Testis (tissue), 3 donors: Measurements from ENCODE around the gene CADM1. TPM values are rescaled to one million over a fixed set of nuclear protein-coding genes. Genes with fewer than 3 reads are reported as not detected.

Experiments
- DNase-seq: peaks from one replicate; pipeline ENCODE4 v3.0.0-alpha.2; 2019
- H3K27ac ChIP-seq, 2 donors: fragments of 200-600 bp; sonication (generic); one replicate each; pipeline ENCODE4 v1.5.1; 2019
- H3K27me3 ChIP-seq: fragments of 200-600 bp; sonication (generic); one replicate; pipeline ENCODE4 v1.5.1; 2019
- H3K36me3 ChIP-seq: fragments of 200-600 bp; sonication (generic); one replicate; pipeline ENCODE4 v1.5.1; 2017; ENCODE audit warnings: low read depth; ENCODE audit errors: missing control alignments
- H3K4me1 ChIP-seq: fragments of 200-600 bp; sonication (generic); one replicate; pipeline ENCODE4 v1.5.1; 2019
- H3K4me3 ChIP-seq, 2 donors: fragments of 200-600 bp; sonication (generic); one replicate each; pipeline ENCODE4 v1.5.1; 2017 to 2019
- H3K9me3 ChIP-seq: fragments of 200-600 bp; sonication (generic); one replicate; pipeline ENCODE4 v1.5.1; 2017
- CTCF ChIP-seq, 3 experiments: fragments of 450-650 bp in 2 of 3; fragments of 200-600 bp in 1 of 3; sonication (generic) in 1 of 3; IDR thresholded peaks; one replicate each; pipeline ENCODE4 v1.5.1; 2016 to 2019; ENCODE audit warnings: antibody characterized with exemption in 3 of 3, mild to moderate bottlenecking in 2 of 3, moderate library complexity in 1 of 3
- POLR2A ChIP-seq: fragments of 450-650 bp; IDR thresholded peaks from one replicate; pipeline ENCODE4 v1.6.1; 2017; ENCODE audit warnings: antibody characterized with exemption, mild to moderate bottlenecking, moderate library complexity
- WGBS, 2 donors: methylation state at CpG; one replicate each; pipeline ENCODE4 v1.1.5; 2018; 5-methylcytosine and 5-hydroxymethylcytosine counted together
- intact Hi-C: fragments of 100-400 bp; cut with DNase I; formaldehyde crosslinking; loops from one replicate; pipeline ENCODE4 v1.15.1; 2023; ENCODE audit warnings: low total_unique reads
- polyA plus RNA-seq: library from polyadenylated mRNA; stranded (reverse); fragments of 350-450 nt; fragmentation: Illumina TruSeq; extraction: RNeasy Lipid Tissue Mini Kit (QIAGEN cat#74804); gene quantifications from one replicate; pipeline ENCODE4 v1.2.3, GENCODE V29; 2014; ENCODE audit warnings: low read depth, low replicate concordance; ENCODE audit not compliant: insufficient read depth
- total RNA-seq, 2 donors: library from RNA; depleted of rRNA; stranded (reverse); fragments of >200 nt; gene quantifications; one replicate each; pipeline ENCODE4 v1.2.3, GENCODE V29; 2016

Gene CADM1
- total and polyA plus RNA-seq, 3 donors from 2014 or later: 135 to 230 (median 216) TPM

GRCh38 chr11:115168686-115169085, 335.5 kb downstream of the CADM1 start:
- TF ChIP-seq POLR2A (no peak), CTCF (IDR thresholded peaks at IDR 0.05) (no peak)
- WGBS, 2 donors: 67 to 82% methylated on average over 3 to 5 of the region's 5 CpGs
- DNase-seq: no peak
- H3K9me3 ChIP-seq: no peaks in the 10 kb centered on the region
- no peak overlapping the region for H3K4me3 ChIP-seq
- no peaks in the 10 kb centered on the region for H3K4me1 ChIP-seq
- no peaks in the 10 kb centered on the region for H3K36me3 ChIP-seq
- H3K27me3 ChIP-seq: no peaks in the 10 kb centered on the region
- intact Hi-C loops: no loop called here
- no peak overlapping the region for H3K27ac ChIP-seq

GRCh38 chr11:115168229-115168671, 336.0 kb downstream of the CADM1 start:
- Histone ChIP-seq H3K27me3 (no peaks in the 10 kb centered on the region), H3K36me3 (no peaks in the 10 kb centered on the region), H3K9me3 (no peaks in the 10 kb centered on the region), H3K4me1 (no peaks in the 10 kb centered on the region), H3K4me3 (no peak overlapping the region), H3K27ac (no peak overlapping the region)
- no peak for TF ChIP-seq POLR2A
- no peak for TF ChIP-seq CTCF (IDR thresholded peaks at IDR 0.05)
- peak; percentile 33 for DNase-seq
- WGBS, 2 donors: 52 to 65% methylated on average over 9 of the region's 9 CpGs
- intact Hi-C loops: no loop called here

- H3K27ac ChIP-seq: no peak overlapping the region
- TF ChIP-seq CTCF (IDR thresholded peaks at IDR 0.05) (no peak), POLR2A (no peak)
- H3K36me3 ChIP-seq: no peaks in the 10 kb centered on the region
- no peaks in the 10 kb centered on the region for H3K4me1 ChIP-seq
- no peak overlapping the region for H3K4me3 ChIP-seq
- WGBS, 2 donors: 87 to 92% methylated on average over 4 of the region's 4 CpGs
- H3K9me3 ChIP-seq: no peaks in the 10 kb centered on the region
- DNase-seq: no peak
- intact Hi-C loops: no loop called here
- no peaks in the 10 kb centered on the region for H3K27me3 ChIP-seq
These were observed 336.8 kb downstream of the CADM1 start for GRCh38 chr11:115167456-115167855.

GRCh38 chr11:115166820-115167219, 337.4 kb downstream of the CADM1 start:
- TF ChIP-seq POLR2A (no peak), CTCF (IDR thresholded peaks at IDR 0.05) (no peak)
- intact Hi-C loops: no loop called here
- no peaks in the 10 kb centered on the region for H3K9me3 ChIP-seq
- H3K27me3 ChIP-seq: no peaks in the 10 kb centered on the region
- H3K4me1 ChIP-seq: no peaks in the 10 kb centered on the region
- no peak overlapping the region for H3K27ac ChIP-seq
- no peak overlapping the region for H3K4me3 ChIP-seq
- 81 to 84% methylated on average over 6 of the region's 6 CpGs for WGBS, 2 donors
- no peaks in the 10 kb centered on the region for H3K36me3 ChIP-seq
- DNase-seq: no peak

- Histone ChIP-seq H3K4me3 (no peak overlapping the region), H3K27me3 (no peaks in the 10 kb centered on the region), H3K4me1 (no peaks in the 10 kb centered on the region), H3K9me3 (no peaks in the 10 kb centered on the region), H3K36me3 (no peaks in the 10 kb centered on the region), H3K27ac (no peak overlapping the region)
- intact Hi-C loops: no loop called here
- WGBS, 2 donors: 40 to 41% methylated on average over 6 of the region's 6 CpGs
- DNase-seq: no peak
- TF ChIP-seq POLR2A (no peak), CTCF (IDR thresholded peaks at IDR 0.05) (no peak)
These were observed 339.4 kb downstream of the CADM1 start for GRCh38 chr11:115164774-115165173.
